Spleen (tissue), 11 donors: ENCODE data around the gene MMP25. TPM values are rescaled to one million over a fixed set of nuclear protein-coding genes. Genes with fewer than 3 reads are reported as not detected.

Experiments used
- DNase-seq: peaks from one replicate; pipeline ENCODE4 v3.0.0-alpha.2; 2020
- H3K27ac ChIP-seq, 8 donors: fragments of 200-600 bp; sonication (generic) in 7 of 8; 1 replicate in 4 of 8; 2 replicates in 4 of 8; pipeline versions ENCODE4 v1.5.0 to v1.8.0; 2016 to 2021; ENCODE audit warnings: inconsistent platforms in 4 of 8, mild to moderate bottlenecking in 4 of 8, moderate library complexity in 1 of 8
- H3K27me3 ChIP-seq, 7 donors: fragments of 200-600 bp; sonication (generic) in 6 of 7; replicated peaks in 1 of 7; 1 replicate in 4 of 7; 2 replicates in 3 of 7; pipeline versions ENCODE4 v1.5.0 to v1.8.0; 2016 to 2021; ENCODE audit warnings: inconsistent platforms in 3 of 7, mild to moderate bottlenecking in 1 of 7
- H3K36me3 ChIP-seq, 6 donors: fragments of 200-600 bp; sonication (generic) in 5 of 6; 1 replicate in 4 of 6; 2 replicates in 2 of 6; pipeline versions ENCODE4 v1.5.0 to v1.8.0; 2016 to 2021; ENCODE audit warnings: inconsistent platforms in 2 of 6
- H3K4me1 ChIP-seq, 6 donors: fragments of 200-600 bp; sonication (generic) in 5 of 6; 1 replicate in 3 of 6; 2 replicates in 3 of 6; pipeline versions ENCODE4 v1.5.0 to v1.8.0; 2016 to 2021; ENCODE audit warnings: inconsistent platforms in 3 of 6
- H3K4me3 ChIP-seq, 8 donors: fragments of 200-600 bp; sonication (generic) in 7 of 8; 1 replicate in 4 of 8; 2 replicates in 4 of 8; pipeline versions ENCODE4 v1.5.0 to v1.8.0; 2016 to 2021; ENCODE audit warnings: inconsistent platforms in 4 of 8, mild to moderate bottlenecking in 4 of 8, moderate library complexity in 2 of 8
- H3K9me3 ChIP-seq, 8 donors: fragments of 200-600 bp; sonication (generic) in 7 of 8; 1 replicate in 4 of 8; 2 replicates in 4 of 8; pipeline versions ENCODE4 v1.5.0 to v1.8.0; 2016 to 2021; ENCODE audit warnings: inconsistent platforms in 4 of 8
- CTCF ChIP-seq, 11 experiments: fragments of 200-600 bp in 7 of 11; fragments of 450-650 bp in 4 of 11; sonication (generic) in 4 of 11; IDR thresholded peaks in 8 of 11; conservative IDR thresholded peaks in 3 of 11; 1 replicate in 7 of 11; 2 replicates in 4 of 11; pipeline versions ENCODE4 v1.4.0 to v1.8.0; 2016 to 2021; ENCODE audit warnings: antibody characterized with exemption in 11 of 11, inconsistent platforms in 4 of 11, mild to moderate bottlenecking in 1 of 11
- POLR2A ChIP-seq, 3 donors: fragments of 450-650 bp; IDR thresholded peaks; one replicate each; pipeline ENCODE4 v1.5.1; 2017; ENCODE audit warnings: antibody characterized with exemption in 3 of 3, mild to moderate bottlenecking in 1 of 3
- POLR2AphosphoS5 ChIP-seq, 3 donors: sonication (generic); formaldehyde crosslinking; IDR thresholded peaks; one replicate each; pipeline ENCODE4 v1.5.1; 2017; ENCODE audit warnings: antibody characterized with exemption in 3 of 3
- WGBS, 5 donors: extraction: QIAGEN DNeasy Blood & Tissue Kit in 3 of 5; methylation state at CpG; one replicate each; pipeline versions ENCODE4 v1.1.5 to v1.1.7; 2013 to 2018; 5-methylcytosine and 5-hydroxymethylcytosine counted together
- intact Hi-C: fragments of 100-400 bp; cut with DNase I; formaldehyde crosslinking; loops from one replicate; pipeline ENCODE4 v1.15.0; 2023; ENCODE audit warnings: low total_unique reads
- polyA plus RNA-seq, 3 donors: library from polyadenylated mRNA; stranded (reverse); fragments of 200-250 nt; gene quantifications; one replicate each; pipeline ENCODE4 v1.2.1, GENCODE V29; 2013
- total RNA-seq, 7 donors: library from RNA; depleted of rRNA in 3 of 7; stranded (reverse); fragments of >200 nt in 3 of 7; fragmentation: NEBNext Ultra II Directional in 4 of 7; extraction: Animal tissue kit (Norgen Biotek cat#: 25700) in 4 of 7; gene quantifications; one replicate each; pipeline versions ENCODE4 v1.1.0 to v1.2.1, GENCODE V29; 2016 to 2021
- donor health status: healthy with polysubstance abuse.
- donor health status: DM: no; HTN: no; CAD: no; lungs with moderate emphysema.
- donor health status: DM: no; HTN: no; CAD: no.
- donor health status: Bipolar disorder and iron deficiency.
- donor health status: healthy.
- donor health status: DM: no; HTN: no; CAD: no.
- donor health status: DM: yes; HTN: yes; CAD: no.

Gene MMP25
- total and polyA plus RNA-seq, 10 donors: 2.7 to 282 (median 65.6) TPM

DNA sequence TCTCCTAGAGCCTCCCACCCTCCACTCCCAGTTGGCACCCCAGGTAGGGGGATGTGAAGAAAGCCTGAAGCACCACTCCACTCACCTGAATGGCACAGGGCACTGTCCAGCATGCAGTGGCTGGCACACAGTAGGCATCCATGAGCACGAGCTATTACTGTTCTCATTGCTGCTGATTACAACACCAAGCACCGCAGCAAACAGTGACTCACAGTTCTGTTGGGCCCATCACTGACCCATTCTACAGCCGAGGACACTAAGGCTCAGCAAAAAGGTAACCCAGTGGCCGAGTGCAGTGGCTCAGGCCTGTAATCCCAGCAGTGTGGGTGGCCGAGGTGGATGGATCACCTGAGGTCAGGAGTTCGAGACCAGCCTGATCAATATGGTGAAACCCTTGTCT, 50.0 kb downstream of the MMP25 start:
- peak overlapping the region in 6 of 8 donors; percentile 25 to 67 (median 54) for H3K27ac ChIP-seq
- no peaks in the 10 kb centered on the region for H3K36me3 ChIP-seq
- peaks cover 0 to 6% (median 0%) of the 10 kb centered on the region in 7 donors for H3K27me3 ChIP-seq
- no peak overlapping the region for H3K4me3 ChIP-seq
- H3K9me3 ChIP-seq: no peaks in the 10 kb centered on the region
- H3K4me1 ChIP-seq: peaks cover 24 to 62% (median 44%) of the 10 kb centered on the region in 6 donors
- DNase-seq: peak; percentile 61
- 73 to 94% (median 82%) methylated on average over 6 of the region's 6 CpGs for WGBS, 5 donors
- TF ChIP-seq CTCF (IDR thresholded peaks at IDR 0.05 in 8 of 11, conservative IDR thresholded peaks at IDR 0.05 in 3 of 11) (no peak), POLR2A (IDR thresholded peaks at IDR 0.05) (no peak), POLR2AphosphoS5 (IDR thresholded peaks at IDR 0.05) (no peak)
- intact Hi-C loops: no loop called here

GRCh38 chr16:3097266-3097665, 50.9 kb downstream of the MMP25 start:
- Histone ChIP-seq H3K27ac (no peak overlapping the region), H3K36me3 (no peaks in the 10 kb centered on the region), H3K4me3 (no peak overlapping the region), H3K4me1 (peaks cover 26 to 66% (median 49%) of the 10 kb centered on the region in 6 donors), H3K9me3 (no peaks in the 10 kb centered on the region), H3K27me3 (peaks cover 0 to 4% (median 0%) of the 10 kb centered on the region in 7 donors)
- intact Hi-C loops: no loop called here
- DNase-seq: peak; percentile 43
- WGBS, 5 donors: 60 to 73% (median 73%) methylated on average over 8 of the region's 8 CpGs
- TF ChIP-seq CTCF (IDR thresholded peaks at IDR 0.05 in 8 of 11, conservative IDR thresholded peaks at IDR 0.05 in 3 of 11) (no peak), POLR2A (IDR thresholded peaks at IDR 0.05) (no peak), POLR2AphosphoS5 (IDR thresholded peaks at IDR 0.05) (no peak)

GRCh38 chr16:3098459-3099394, 52.4 kb downstream of the MMP25 start, which contains the start of gene ZSCAN10:
TSS of gene ZSCAN10 (minus strand) at chr16:3099294. CDS start at chr16:3092937, 6,357 bp downstream.
- Histone ChIP-seq H3K9me3 (no peaks in the 10 kb centered on the region), H3K27ac (peak within 1 kb of the TSS; percentile 2 to 78 (median 66)), H3K36me3 (no peaks in the 10 kb centered on the region), H3K4me1 (peaks cover 29 to 77% (median 55%) of the 10 kb centered on the region in 6 donors), H3K27me3 (no peaks in the 10 kb centered on the region), H3K4me3 (peak within 1 kb of the TSS in 5 of 8 donors; percentile 9 to 63 (median 22))
- peak; percentile 80 for DNase-seq
- TF ChIP-seq POLR2AphosphoS5 (IDR thresholded peaks at IDR 0.05): no peak
- TF ChIP-seq CTCF (IDR thresholded peaks at IDR 0.05 in 8 of 11, conservative IDR thresholded peaks at IDR 0.05 in 3 of 11): no peak
- TF ChIP-seq POLR2A (IDR thresholded peaks at IDR 0.05): no peak
- intact Hi-C loops: no loop called here
- WGBS, 5 donors: 67 to 74% (median 69%) methylated on average over 21 of the region's 21 CpGs

GRCh38 chr16:3099395-3099731, 53.0 kb downstream of the MMP25 start:
- DNase-seq: no peak
- H3K9me3 ChIP-seq: no peaks in the 10 kb centered on the region
- WGBS, 5 donors: 74 to 87% (median 81%) methylated on average over 5 of the region's 5 CpGs
- TF ChIP-seq CTCF (IDR thresholded peaks at IDR 0.05 in 8 of 11, conservative IDR thresholded peaks at IDR 0.05 in 3 of 11) (no peak), POLR2AphosphoS5 (IDR thresholded peaks at IDR 0.05) (no peak), POLR2A (IDR thresholded peaks at IDR 0.05) (no peak)
- H3K36me3 ChIP-seq: no peaks in the 10 kb centered on the region
- peaks cover 29 to 77% (median 52%) of the 10 kb centered on the region in 6 donors for H3K4me1 ChIP-seq
- intact Hi-C loops: no loop called here
- no peak overlapping the region for H3K4me3 ChIP-seq
- no peaks in the 10 kb centered on the region for H3K27me3 ChIP-seq
- H3K27ac ChIP-seq: peak overlapping the region in 6 of 8 donors; percentile 48 to 78 (median 72)
